ENCODE results near the gene PREP.

- TF ChIP-seq, protein P1, sequence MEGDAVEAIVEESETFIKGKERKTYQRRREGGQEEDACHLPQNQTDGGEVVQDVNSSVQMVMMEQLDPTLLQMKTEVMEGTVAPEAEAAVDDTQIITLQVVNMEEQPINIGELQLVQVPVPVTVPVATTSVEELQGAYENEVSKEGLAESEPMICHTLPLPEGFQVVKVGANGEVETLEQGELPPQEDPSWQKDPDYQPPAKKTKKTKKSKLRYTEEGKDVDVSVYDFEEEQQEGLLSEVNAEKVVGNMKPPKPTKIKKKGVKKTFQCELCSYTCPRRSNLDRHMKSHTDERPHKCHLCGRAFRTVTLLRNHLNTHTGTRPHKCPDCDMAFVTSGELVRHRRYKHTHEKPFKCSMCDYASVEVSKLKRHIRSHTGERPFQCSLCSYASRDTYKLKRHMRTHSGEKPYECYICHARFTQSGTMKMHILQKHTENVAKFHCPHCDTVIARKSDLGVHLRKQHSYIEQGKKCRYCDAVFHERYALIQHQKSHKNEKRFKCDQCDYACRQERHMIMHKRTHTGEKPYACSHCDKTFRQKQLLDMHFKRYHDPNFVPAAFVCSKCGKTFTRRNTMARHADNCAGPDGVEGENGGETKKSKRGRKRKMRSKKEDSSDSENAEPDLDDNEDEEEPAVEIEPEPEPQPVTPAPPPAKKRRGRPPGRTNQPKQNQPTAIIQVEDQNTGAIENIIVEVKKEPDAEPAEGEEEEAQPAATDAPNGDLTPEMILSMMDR (IDR thresholded peaks at IDR 0.05; ENCODE audit: insufficient read depth, low read length, poor library complexity, severe bottlenecking), result no peak
- no peak for TF ChIP-seq EZH2phosphoT487 (conservative IDR thresholded peaks at IDR 0.05; ENCODE audit: low read length)
Measured at GRCh38 chr6:105331927-105332326, 71.0 kb downstream of the PREP start.
